ENCODE measurements around the gene SLC6A13.
"Not testable (repeated sequence)": the region's sequence is repeated elsewhere in the genome, so short reads cannot be mapped to it uniquely, and the experiment has no call there.

Gene SLC6A13

GRCh38 chr12:262817-263216 is at the start of gene SLC6A13:
SLC6A13 (minus strand) TSS chr12:262836; CDS start chr12:260052, 2,784 bp downstream.
- DNase-seq (ENCODE audit: low spot score) = no peak
- Histone ChIP-seq H3K27ac (no peak within 1 kb of the TSS), H3K4me3 (no peak within 1 kb of the TSS)
- no peak for TF ChIP-seq CTCF (IDR thresholded peaks at IDR 0.05)

- no peak for TF ChIP-seq CTCF (IDR thresholded peaks at IDR 0.05)
- DNase-seq (ENCODE audit: low spot score) = no peak
- Histone ChIP-seq H3K27ac (no peak overlapping the region), H3K4me3 (no peak overlapping the region)
Measured at GRCh38 chr12:308511-308910, 45.9 kb upstream of the SLC6A13 start.

GRCh38 chr12:307406-307805 is 44.8 kb upstream of the SLC6A13 start:
- H3K27ac ChIP-seq = no peak overlapping the region
- no peak for DNase-seq (ENCODE audit: low spot score)
- no peak for TF ChIP-seq CTCF (IDR thresholded peaks at IDR 0.05)
- no peak overlapping the region for H3K4me3 ChIP-seq

GRCh38 chr12:304805-305204 is 42.2 kb upstream of the SLC6A13 start:
- no peak for TF ChIP-seq CTCF (IDR thresholded peaks at IDR 0.05)
- no peak for DNase-seq (ENCODE audit: low spot score)

GRCh38 chr12:302766-303165 is 40.1 kb upstream of the SLC6A13 start:
- H3K4me3 ChIP-seq; H3K27ac ChIP-seq; DNase-seq (ENCODE audit: low spot score): not testable (repeated sequence)

More at GRCh38 chr12:304805-305204, 42.2 kb upstream of the SLC6A13 start:
- no peak overlapping the region for H3K27ac ChIP-seq
- no peak overlapping the region for H3K4me3 ChIP-seq

GRCh38 chr12:300166-300565 is 37.5 kb upstream of the SLC6A13 start:
- H3K4me3 ChIP-seq; DNase-seq (ENCODE audit: low spot score); H3K27ac ChIP-seq: not testable (repeated sequence)

GRCh38 chr12:299511-299910 is 36.9 kb upstream of the SLC6A13 start:
- DNase-seq (ENCODE audit: low spot score); H3K4me3 ChIP-seq; H3K27ac ChIP-seq: not testable (repeated sequence)

GRCh38 chr12:298059-298458 is 35.4 kb upstream of the SLC6A13 start:
- not testable (repeated sequence) for DNase-seq (ENCODE audit: low spot score); H3K4me3 ChIP-seq; H3K27ac ChIP-seq

GRCh38 chr12:295132-295531 is 32.5 kb upstream of the SLC6A13 start:
- no peak for DNase-seq (ENCODE audit: low spot score)
- no peak for TF ChIP-seq CTCF (IDR thresholded peaks at IDR 0.05)
- H3K4me3 ChIP-seq = no peak overlapping the region

More at GRCh38 chr12:295132-295531, 32.5 kb upstream of the SLC6A13 start:
- no peak overlapping the region for H3K27ac ChIP-seq

Data from coronary artery (tissue), 2 donors.